NCI-H345 (cell line): ENCODE results near the gene HNRNPA0.

Experiments
- DNase-seq: peaks from one replicate; lab custom pipeline; 2025; lab: John Stamatoyannopoulos, UW

The HNRNPA0 gene

GRCh38 chr5:137754961-137755762, 999 bp upstream of the HNRNPA0 start:
- no peak for DNase-seq

- peak; percentile 43 for DNase-seq
These were observed 424 bp downstream of the HNRNPA0 start for GRCh38 chr5:137753691-137754187.

GRCh38 chr5:137752905-137753690, 1.1 kb downstream of the HNRNPA0 start:
- DNase-seq = peak; percentile 26

- peak; percentile 57 for DNase-seq
These were observed 2.2 kb downstream of the HNRNPA0 start for GRCh38 chr5:137751869-137752491.

GRCh38 chr5:137750436-137750835, 3.7 kb downstream of the HNRNPA0 start:
- DNase-seq = no peak

GRCh38 chr5:137747848-137748247, 6.3 kb downstream of the HNRNPA0 start:
- no peak for DNase-seq

GRCh38 chr5:137743031-137743640, 11.0 kb downstream of the HNRNPA0 start:
- DNase-seq = peak; percentile 84

- DNase-seq = peak; percentile 94
These were observed 12.4 kb downstream of the HNRNPA0 start for GRCh38 chr5:137741718-137742117.

GRCh38 chr5:137739737-137740136, 14.4 kb downstream of the HNRNPA0 start:
- DNase-seq = no peak

GRCh38 chr5:137738947-137739346, 15.2 kb downstream of the HNRNPA0 start:
- DNase-seq = no peak

- DNase-seq = no peak
These were observed 16.6 kb downstream of the HNRNPA0 start for GRCh38 chr5:137737349-137738131.

- DNase-seq = no peak
These were observed 17.7 kb downstream of the HNRNPA0 start for GRCh38 chr5:137736496-137736895.

GRCh38 chr5:137735555-137736284, 18.4 kb downstream of the HNRNPA0 start, which contains the start of gene KLHL3:
KLHL3 (minus strand) TSS chr5:137736089; CDS start chr5:137735646, 443 bp downstream.
- peak; percentile 69 for DNase-seq

- DNase-seq = peak; percentile 51
These were observed 19.1 kb downstream of the HNRNPA0 start for GRCh38 chr5:137734962-137735554.

GRCh38 chr5:137734331-137734730, 19.8 kb downstream of the HNRNPA0 start:
- DNase-seq = peak; percentile 62

- no peak for DNase-seq
These were observed 20.2 kb downstream of the HNRNPA0 start for GRCh38 chr5:137733922-137734321.

- no peak for DNase-seq
These were observed 21.2 kb downstream of the HNRNPA0 start for GRCh38 chr5:137733006-137733405.

- no peak for DNase-seq
These were observed 23.0 kb downstream of the HNRNPA0 start for GRCh38 chr5:137731176-137731575.

- no peak for DNase-seq
These were observed 23.8 kb downstream of the HNRNPA0 start for GRCh38 chr5:137730336-137730735.

- no peak for DNase-seq
These were observed 26.1 kb downstream of the HNRNPA0 start for GRCh38 chr5:137728048-137728447.
